HG03558 (cell line): ENCODE data around the gene ZMYND11.

Experiments
- ATAC-seq: cut with Tn5 transposase; IDR thresholded peaks from one replicate; pipeline ENCODE4 v1.9.1; 2021; ENCODE audit warnings: moderate number of reproducible peaks; ENCODE audit not compliant: unreplicated experiment; ENCODE audit errors: extremely low read depth

ZMYND11 gene

DNA sequence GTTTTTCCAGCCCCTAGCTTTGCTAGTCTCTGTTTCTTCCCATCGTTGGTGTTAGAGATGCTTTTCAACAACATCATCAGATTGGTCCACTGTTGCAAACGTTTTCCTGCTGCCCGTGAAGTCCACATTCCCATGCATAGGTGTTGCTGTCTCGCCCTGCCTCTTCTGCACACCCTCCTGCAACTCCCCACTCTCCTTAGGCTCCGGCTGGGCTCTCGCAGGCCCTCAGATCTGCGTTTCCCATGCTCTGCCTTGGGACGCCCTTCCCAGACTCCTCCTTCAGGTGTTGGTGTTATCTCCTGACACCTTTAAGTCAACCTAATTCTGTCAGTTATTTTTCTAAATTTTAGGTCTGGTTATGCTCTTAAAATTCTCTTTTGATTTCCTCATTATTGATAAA, 55.0 kb downstream of the ZMYND11 start:
- ATAC-seq = no peak

DNA sequence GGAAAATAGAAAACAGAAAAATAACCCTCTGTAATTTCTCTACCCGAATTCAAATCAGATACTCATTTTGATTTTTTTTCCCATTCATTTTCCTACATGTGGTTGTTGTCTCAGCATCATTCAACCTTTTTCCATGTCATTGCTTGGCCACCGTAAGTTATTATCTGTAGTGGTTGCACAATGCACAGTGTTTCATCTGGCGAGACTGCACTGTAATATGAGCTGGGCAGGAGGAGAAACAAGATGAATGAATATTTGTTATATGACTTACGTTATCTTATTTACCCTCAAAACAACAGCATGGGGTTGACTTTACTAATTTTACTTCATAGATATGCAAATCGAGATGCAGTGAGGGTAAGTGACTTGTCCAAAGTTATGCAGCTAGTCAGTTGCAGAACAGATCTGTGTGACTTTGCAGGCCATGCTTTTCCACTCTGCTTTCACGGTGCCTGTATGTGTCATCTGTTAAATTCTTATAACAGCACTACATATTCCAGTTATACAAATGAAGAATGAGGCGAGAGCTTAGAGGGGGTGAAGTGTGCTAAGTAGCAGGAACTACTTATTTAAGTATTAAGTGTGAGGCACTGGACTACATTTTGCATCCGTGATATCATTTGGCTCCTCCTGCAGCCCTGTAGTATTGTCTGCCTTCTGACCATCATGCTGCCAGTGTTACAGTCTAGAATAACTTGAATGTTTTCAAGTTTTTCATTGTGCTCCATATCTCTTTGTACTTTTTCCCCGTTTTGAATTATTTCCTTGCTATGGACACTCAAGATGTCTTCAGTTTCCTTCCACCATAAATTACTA, 56.7 kb downstream of the ZMYND11 start:
- no peak for ATAC-seq

DNA sequence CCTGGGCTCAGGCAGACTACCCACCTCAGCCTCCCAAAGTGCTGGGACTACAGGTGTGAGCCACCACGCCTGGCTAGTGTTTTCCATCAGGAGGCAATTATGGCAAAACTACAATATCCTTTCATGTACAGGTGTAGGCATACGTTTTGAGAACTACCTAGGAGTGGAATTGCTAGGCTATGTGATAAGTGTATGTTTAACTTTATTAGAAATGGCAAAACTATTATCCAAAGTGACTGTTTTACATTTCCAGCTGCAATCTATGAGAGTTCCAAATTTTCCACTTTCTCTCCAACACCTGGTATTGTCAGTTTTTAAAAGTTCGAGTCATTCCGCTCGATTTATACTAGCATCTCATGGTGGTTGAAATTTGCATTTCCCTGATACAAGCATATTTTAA, 59.0 kb downstream of the ZMYND11 start:
- no peak for ATAC-seq

DNA sequence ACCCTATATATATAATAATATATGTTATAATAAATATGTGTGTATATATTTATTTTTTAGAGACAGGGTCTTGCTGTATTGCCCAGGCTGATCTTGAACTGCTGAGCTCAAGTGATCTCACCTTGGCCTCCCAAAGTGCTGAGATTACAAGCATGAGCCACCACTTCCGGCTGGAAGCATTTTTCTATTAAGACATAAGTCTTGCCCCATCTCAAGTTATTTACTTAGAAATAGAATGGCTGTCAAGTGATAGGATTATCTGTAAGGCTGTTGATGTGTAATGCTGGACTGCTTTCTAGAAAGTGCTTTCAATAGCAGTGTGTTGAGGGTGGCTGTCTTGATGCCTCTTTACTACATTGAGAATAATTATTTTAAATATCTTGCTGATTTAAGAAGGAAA, 65.2 kb downstream of the ZMYND11 start:
- no peak for ATAC-seq

DNA sequence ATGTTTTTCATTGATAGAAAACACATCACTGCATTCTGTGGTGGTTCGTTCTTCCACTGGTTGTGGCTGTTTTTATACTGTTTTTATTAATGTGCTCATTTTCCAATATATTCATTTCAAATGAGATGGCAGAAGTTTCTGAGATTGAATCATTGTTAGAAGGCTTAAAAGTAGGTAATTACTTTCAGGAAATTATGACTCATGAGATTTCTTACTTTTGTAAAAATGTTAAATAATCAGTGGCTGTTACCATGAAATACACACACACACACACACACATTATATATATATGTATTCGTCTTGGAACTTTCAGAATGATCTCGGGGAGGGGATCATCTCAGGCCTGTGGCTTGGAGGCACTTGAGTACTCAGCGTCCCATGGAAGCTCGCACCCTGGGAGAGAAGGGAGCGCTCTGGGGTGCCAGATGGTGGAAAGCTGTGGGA, 66.1 kb downstream of the ZMYND11 start:
- ATAC-seq = no peak

DNA sequence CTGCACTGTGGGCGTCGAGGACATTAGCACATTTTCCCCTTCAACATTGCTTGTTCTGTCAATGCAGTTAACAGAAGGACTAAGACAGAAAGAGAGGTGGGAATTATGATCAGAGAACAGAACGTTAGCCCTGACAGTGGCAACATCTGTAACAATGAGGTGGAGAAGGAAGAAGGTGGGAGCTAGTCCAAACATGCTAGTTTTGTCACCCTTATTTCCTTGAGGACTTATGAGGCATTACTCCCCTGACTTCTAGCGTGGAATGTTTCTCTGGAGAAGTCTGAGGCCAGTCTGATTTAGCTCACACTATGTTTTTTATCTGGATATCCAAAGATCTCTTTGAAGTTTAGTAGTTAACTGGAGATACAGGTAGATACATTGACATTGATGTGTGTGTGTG, 73.4 kb downstream of the ZMYND11 start:
- no peak for ATAC-seq

DNA sequence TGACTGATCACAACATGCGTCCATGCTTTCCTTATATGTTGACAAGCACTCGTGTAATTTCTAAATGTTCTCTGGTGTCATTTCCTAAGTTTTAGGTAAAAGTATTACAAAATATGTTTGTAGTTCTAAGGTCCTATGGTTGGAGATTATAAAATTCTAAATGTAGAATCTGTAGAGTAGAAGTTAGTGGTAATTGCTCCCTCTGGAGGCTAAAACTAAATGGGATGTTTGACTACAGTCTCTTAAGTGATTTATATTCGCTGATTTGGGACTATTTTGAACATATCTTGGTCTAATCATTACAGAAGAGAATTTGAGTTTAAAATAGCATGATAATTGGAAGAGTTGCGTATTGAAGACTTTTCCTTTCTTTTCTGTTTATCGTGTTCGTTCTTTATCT, 74.1 kb downstream of the ZMYND11 start:
- no peak for ATAC-seq

DNA sequence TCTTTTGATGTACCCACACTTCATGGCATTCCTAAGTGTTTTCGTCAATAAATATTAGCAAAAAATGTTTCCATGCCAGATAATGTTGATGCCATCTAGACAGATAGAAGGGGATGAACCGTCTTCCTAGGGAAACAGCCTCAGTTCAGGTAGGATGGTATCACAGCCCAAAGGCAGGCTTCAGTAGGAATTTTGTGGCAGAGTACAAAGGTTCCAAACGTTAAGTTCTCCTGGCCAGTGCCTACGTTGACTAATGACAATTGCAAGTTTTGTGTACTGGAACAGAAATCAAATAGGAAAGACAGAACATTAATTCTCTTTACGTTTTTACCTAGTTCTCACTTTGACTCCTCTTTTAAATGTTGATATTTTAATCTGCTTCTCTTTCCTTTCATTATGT, 75.0 kb downstream of the ZMYND11 start:
- no peak for ATAC-seq

DNA sequence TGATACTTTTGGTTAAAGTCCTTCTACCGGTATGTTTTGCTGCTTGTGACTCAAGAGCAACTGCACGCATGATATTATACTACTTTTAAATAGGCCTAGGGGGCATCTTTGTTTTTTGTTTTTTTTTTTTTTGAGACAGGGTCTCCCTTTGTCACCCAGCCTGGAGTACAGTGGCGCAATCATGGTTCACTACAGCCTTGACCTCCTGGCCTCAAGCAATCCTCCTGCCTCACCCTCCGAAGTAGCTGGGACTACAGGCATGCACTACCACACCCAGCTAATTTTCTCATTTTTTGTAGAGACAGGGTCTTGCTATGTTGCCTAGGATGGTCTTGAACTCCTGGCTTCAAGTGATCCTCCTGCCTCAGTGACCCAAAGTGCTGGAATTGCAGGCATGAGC, 80.2 kb downstream of the ZMYND11 start:
- ATAC-seq = no peak

DNA sequence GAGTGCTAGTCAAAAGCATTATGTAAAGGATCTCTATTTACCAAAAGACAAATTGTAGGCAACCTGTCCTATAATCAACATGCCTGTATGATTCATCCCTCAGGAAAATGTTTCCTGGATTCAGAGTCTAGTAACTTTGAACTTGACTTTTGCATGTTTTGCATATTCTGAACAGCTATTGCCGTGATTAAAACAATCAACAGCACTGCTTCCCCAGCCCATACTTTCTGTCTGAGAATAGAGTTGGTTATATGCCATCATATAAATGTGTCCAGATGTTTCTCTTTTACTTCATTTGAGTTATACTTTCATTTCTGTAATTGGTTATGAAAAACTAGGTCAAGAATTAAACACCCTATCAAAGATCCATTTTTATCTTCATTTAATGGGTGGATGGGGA, 83.5 kb downstream of the ZMYND11 start:
- no peak for ATAC-seq

DNA sequence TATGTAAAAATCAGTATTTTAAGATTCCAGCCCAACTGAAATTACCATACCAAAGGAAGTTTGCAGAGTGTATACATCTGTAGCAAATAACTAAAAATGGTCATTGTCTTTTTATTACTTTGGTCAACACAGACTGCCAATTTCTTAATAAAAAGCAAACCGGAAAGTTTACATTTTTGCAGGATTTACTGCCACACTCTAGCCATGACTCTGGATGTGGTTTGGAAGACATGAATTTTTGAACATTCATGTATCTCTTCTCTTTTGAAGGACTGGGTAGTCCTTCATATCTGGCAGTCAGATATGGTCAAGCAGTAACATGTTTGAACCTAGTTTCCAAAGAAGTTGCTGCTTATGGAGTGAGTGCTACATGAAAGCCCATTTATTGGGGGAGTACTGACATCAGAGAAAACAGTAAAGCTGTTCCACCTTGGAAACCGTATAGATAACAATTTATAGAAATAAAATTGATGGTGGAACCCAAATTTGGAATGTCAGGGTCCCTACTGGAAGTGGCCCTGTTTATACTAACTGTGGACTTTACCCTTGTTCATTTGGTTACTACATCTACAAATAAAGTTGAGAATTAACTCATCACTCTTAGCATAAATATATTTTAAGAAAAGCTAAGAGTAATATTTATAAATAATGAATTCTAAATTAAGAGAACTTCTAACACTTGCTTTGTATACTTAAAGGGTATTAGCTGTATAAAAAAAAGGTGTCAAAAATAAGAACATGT, 84.6 kb downstream of the ZMYND11 start:
- ATAC-seq = no peak

DNA sequence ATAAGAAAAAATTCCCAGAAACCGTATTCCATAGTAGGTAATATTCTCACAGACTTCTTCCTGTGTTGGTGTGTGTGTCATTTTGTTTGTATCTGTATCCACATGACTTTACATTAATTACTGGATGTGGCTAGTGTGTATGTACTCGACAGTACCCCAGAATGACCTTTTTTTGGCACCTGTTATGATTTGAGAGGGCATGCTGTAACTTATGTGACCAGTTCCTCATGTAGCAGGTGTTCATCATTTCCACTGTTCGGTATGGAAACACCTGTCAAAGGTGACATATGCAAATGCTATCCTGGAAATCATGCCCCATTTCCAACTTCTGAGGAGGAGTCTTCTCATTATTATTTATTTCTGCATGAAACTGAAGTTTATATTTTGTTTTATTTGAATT, 89.3 kb downstream of the ZMYND11 start:
- ATAC-seq = no peak

DNA sequence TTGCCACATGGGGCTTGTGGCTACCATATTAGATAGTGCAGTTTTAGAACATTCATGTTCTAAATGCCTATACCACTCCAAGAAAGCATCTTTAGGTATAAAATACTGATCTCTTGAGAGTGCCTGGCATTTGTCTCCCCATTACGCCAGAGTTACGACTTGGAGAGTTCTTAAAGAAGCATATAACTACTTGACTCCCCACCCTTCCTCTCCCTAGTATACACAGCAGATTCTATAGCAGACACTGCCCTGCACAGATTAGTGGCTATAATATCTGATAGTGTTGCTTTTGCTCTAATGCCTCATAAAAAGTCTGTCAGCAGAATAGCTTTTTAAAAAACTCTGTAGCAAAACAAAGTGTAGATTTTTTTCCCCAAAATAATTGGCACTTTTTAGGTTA, 90.8 kb downstream of the ZMYND11 start:
- ATAC-seq = no peak

DNA sequence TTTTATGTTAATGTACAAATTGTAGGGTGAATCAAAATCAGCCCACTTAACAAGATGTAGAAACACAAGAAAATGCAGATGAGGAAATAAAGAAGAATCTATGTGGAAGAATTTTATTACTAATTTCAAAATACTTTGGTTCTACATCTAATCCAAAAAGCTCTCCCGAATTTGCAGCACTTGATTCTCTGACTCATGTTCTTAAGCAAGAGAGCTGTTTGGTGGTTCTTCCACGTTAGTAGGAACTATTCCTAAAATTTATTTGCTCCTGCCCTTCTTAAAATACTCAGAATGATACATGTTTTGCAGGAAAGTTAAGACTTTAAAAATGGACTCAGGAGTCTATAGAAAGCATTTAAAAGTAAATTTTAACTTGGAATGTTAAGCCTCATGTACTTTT, 91.8 kb downstream of the ZMYND11 start:
- no peak for ATAC-seq

DNA sequence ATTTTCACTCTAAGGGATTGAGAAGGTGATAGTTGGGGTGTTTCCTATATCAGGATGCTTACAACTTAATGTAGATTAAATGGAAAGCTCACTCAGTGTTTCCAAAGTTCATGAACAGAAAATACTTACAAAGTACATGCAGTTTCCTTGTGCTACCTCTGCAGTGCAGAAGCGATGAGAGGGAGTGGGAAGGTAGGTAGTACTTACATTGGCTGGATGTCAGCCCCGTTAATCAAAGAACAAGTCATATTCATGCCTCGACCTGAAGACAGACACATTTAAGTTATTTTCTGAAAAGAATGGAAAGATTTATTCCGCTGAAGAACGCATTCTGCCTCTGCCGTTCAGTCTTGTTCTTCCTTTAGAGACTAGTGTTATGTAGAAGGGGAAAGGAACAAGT, 93.1 kb downstream of the ZMYND11 start:
- no peak for ATAC-seq

DNA sequence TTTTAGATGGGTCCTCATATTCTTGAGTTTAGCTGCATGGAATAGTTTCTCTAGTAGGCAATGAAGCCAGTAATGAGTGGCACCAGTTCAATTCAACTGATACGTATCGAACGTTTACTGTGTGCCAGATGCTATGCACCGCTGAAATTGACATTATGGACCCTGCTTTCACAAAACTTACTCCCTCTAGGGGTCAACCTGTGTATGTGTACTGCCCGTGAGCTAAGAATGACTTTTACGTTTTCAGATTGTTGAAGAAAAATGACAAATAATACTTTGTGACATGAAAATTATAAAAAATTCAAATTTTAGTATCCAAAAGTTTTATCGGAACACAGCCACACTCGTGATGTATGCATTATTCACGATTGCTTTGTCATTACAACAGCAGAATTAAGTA, 95.5 kb downstream of the ZMYND11 start:
- ATAC-seq = no peak

DNA sequence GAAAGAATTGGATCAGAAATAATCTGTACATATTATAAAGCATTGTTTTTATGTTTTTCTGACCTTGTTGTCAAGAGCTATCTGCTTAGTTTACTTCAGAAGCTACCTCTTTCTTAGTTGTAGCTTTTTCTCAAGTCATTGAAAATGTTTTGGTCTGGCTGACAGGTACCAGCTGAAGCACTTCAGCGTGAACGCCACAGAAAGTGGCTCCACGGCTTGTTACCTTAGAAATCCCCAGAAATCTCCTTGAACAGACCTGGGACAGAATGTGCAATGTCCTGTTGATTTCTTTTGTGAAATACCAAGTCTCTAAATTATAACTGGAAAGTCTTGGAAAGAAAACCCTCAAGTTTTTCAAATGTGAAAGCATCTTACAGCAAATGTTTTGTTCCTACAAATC, 96.8 kb downstream of the ZMYND11 start:
- no peak for ATAC-seq

DNA sequence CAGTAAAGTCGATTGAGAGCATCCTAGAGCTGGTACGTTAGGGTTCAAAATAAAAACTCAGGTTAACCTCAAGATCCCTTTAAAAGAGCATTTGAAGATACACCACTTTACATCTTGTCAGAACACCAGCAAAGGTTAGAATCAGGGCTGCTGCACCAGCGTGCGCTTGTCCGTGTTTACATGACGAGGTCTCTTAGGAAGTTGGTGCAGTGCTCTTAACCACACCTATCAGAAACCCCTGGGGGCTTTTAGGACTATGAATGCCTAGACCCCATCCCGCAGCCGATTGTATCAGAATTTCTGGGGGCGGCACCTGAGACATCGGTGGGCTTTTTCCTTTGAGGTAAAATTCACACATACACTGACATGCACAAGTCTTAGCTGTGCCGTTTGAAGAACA, 97.6 kb downstream of the ZMYND11 start:
- no peak for ATAC-seq

DNA sequence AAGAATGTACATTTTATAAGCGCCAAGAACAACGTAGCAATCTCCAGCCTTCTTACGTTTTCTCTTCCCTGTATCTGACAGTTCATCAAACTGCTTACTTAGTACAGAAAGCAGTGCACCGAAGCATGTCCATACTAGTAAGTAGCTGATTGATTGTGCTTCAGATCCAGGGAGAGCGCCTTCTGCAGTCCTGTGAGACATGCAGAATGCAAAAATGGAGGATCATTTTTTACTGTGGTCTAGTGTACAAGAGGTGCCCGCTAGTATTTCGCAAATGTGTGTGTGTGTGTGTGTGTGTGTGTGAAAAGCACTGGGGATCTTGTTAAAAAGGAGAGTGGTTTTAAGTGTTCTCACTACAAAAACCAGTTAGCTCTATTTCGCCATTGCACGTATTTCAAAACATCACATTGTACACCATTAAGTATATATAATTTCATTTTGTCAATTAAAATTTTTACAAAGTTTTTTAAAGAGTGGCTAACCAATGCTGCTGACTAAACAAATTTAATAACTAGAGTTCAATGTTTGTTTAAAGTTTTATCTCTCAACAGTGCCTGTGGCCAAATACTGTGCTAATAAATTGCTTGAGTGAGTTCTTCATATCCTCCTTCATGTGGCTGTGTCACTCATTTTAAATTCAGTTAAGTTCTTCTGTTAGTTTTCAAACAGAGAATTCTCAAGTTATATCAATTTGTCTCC, 99.6 kb downstream of the ZMYND11 start:
- no peak for ATAC-seq

DNA sequence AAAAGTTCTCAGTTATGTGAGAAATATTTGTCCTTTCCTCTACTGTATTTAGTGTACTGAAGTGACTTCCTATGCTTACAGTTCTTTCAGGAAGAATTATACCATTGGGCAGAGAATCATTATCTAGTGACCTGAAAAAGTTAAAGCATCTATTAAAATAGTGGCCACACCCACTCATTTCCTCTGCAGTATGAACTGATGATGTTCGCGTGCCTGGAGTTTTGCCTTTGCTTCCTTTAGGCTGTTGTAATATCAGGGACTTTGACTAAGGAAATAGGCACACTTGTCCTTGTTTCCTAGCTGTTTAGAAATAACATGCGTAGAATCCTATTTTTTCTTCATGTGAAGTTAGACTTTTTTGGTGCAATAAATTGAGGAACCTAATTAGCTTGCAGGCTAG, 100.7 kb downstream of the ZMYND11 start:
- ATAC-seq = no peak

DNA sequence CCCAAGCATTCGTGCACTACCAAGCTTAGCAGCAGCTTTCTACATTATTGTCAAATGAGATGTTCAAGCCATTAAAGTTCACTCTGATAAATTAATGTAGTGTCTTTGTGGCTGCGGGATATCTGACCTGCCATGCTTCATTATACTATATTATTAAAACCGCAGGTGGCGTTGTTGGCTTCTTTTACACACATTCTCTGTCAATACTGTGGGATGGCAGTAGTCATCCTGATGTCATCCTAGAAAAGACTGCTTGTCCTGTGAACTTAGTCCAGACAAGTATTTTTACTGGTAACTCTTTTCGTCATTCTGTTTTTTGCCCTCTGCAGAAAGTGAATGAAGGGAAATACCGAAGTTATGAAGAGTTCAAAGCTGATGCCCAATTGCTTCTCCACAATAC, 103.9 kb downstream of the ZMYND11 start:
- no peak for ATAC-seq
